LNCAP (cell line): ENCODE results near the gene TMEM221.

Experiments
- TF ChIP-seq, protein P1 (sequence below): fragments of 450-650 bp; IDR thresholded peaks from 2 replicates; pipeline ENCODE4 v1.5.1; 2017; ENCODE audit warnings: mild to moderate bottlenecking

TMEM221 gene

DNA sequence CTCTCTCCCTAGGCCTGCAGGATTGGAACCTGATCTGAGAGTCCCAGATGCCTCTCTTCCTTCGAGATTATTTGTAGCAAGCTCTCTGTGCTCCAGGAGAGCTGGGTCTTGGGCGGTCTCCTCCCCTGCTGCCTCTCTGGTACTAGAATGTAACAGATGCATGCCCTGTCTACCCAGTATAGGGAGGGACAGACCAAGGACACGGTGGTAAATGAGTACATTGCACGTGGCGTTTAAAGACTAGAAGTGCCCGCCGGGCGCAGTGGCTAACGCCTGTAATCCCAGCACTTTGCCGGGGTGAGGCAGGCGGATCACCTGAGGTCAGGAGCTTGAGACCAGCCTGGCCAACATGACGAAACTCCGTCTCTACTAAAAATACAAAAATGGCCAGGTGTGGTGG, 33.5 kb upstream of the TMEM221 start:
- TF ChIP-seq, protein P1, sequence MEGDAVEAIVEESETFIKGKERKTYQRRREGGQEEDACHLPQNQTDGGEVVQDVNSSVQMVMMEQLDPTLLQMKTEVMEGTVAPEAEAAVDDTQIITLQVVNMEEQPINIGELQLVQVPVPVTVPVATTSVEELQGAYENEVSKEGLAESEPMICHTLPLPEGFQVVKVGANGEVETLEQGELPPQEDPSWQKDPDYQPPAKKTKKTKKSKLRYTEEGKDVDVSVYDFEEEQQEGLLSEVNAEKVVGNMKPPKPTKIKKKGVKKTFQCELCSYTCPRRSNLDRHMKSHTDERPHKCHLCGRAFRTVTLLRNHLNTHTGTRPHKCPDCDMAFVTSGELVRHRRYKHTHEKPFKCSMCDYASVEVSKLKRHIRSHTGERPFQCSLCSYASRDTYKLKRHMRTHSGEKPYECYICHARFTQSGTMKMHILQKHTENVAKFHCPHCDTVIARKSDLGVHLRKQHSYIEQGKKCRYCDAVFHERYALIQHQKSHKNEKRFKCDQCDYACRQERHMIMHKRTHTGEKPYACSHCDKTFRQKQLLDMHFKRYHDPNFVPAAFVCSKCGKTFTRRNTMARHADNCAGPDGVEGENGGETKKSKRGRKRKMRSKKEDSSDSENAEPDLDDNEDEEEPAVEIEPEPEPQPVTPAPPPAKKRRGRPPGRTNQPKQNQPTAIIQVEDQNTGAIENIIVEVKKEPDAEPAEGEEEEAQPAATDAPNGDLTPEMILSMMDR, result no peak

DNA sequence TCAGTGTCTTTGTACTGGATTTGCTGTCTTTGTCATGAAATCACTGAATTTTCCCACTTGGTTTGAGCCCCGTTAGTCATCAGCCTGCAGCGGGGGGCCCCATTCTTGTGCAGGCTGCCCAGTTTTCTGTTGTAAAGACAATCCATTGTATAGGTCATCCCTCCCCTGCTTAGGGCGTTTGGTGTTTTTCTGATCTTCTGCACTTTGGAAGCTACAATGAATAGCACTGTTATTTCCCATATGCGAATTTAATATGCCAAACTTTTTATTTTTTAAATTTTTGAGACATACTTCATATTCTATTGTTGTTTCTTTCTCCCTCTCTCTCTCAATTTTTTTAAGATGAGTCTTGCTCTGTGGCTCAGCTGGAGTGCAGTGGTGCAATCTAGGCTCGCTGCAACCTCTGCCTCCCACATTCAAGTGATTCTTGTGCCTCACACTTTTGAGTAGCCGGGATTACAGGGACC, 30.9 kb upstream of the TMEM221 start:
- TF ChIP-seq, protein P1, result no peak

DNA sequence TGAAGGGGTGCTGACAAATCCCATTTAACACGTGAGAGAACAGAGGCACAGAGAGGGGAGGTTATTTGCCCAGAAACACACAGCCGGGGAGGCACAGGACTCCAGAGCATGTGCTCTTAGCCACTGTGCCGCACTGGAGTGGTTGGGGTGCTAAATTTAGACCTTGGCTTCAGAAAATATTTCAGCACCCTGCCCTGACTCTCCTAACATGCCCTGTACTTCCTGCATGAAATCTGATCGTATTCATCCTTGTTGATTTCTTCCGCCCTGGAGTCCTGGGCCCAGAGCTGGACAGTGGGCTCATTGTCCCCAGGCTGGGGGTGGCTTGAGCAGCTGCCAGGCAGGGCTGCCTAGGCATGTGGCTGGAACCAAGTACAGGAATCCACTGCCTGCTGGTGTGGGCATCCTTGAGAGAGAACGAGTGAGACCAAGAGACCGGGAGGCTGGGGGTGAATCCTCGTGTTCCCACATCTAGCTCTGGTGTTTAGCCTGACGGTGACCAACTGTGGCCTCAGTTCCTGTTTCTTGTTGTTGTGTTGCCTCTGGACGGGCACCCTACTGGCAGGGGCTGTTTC, 27.2 kb upstream of the TMEM221 start:
- TF ChIP-seq, protein P1, result no peak

DNA sequence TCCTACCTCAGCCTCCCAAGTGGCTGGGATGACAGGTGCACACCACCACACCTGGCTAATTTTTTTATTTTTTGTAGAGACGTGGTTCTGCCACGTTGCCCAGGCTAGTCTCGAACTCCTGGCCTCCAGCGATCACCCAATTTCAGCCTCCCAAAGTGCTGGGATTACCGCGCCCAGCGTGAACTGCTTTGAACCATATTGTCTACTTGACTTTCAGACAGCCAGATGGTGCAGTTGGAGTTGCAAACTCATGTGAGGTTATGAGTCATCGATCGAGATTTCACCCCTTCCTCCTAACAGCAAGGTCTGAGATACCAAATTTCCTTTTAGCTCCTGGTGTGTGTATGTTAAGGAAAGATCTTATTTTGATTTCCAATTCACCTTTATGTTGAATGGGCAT, 24.6 kb upstream of the TMEM221 start:
- TF ChIP-seq, protein P1, result no peak

DNA sequence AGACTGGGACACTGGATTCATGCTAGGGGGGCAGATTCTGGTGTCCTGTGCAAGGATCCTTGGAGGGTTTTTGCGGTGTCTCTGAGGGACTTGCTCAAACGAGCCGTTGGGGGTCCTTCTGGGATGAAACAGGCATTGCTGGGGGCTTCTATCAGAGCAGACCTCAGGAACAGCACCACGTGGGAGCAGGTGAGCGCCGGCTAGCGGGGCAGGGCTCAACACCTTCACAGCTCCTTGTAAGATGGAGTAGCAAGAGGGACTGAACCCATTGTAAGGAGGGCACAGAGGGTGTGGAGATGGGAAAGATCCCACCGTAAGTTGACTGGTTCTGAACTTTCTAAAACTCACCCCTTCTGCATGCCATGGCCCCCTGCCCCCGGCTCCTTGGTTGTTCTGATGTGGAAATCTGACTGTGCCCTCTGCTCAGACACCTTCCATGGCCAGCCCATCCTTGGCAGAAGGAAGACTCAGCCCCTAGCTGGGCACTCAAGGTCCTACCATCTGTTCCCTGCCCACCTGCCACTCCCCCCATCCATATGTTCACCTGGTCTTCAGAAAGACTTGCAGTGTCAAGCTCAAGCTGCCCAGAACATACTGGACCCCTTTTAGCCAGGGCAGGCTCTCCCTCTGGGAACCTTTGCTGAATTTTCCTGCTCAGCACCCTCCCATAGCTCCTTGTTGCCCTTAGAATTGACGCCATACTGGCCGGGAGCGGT, 23.1 kb upstream of the TMEM221 start:
- TF ChIP-seq, protein P1, result no peak

DNA sequence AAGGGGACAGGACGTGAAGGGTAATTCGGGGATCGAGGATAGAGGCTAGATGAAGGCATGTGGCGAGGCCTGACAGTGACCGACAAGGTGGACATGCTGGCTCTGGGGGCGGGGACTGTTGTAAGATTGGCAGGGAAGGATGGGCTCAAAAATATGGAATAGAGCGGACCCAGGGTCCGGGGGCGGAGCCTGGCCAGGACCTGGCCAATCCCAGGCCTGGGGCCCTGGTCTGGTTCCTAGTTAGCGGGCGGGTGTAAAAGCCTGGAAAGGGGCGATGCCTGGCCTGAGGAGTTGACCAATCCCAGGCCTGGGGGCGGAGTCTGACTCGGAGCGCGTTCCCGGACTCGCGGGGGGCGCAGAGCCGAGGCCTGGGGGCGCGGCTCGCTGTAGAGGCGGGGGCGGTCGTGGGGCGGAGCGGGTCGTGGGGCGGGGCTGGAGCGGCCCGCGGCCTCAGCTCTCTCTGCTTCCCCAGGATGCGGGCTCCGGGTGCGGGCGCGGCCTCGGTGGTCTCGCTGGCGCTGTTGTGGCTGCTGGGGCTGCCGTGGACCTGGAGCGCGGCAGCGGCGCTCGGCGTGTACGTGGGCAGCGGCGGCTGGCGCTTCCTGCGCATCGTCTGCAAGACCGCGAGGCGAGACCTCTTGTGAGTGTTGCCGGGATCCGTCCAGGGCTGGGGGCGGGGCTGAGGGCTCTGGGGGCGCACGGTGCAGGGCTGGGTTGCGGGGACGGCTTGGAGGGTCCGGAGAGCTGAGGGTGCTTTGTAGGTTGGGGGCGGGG, 21.8 kb upstream of the TMEM221 start, which contains the start of gene SLC27A1:
SLC27A1 (plus strand) TSS at position 457 of the 774 bp plus-strand sequence; CDS start at position 474, 17 bp downstream.
- TF ChIP-seq, protein P1, result no peak

DNA sequence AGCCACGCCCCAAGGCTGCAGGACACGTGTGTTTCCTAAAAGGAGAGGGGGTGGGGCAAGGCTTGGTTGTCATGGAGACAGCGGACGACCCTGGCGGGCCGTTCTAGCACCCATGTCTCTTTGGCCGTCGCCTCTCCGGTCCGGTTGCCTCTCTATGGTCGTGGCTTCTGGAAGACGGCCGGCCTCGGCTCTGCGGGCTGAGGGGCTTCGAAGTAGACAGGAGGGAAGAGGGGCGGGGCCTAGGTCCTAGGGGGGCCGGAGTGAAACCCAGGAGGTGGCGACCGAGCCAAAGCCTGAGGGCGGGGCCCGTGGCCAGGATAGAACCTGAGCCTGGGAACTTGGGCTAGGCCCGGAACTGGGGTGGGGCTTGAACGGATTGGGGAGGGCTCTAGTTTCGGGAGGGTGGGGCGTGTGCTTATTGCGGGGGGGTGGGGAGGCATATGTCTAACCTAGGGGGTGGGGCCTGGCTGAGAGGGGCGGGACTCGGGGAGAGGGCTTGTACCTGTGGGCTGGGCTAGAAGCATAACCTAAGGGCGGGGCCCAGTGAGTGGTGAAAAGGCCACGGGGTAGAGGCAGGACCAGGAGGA, 21.1 kb upstream of the TMEM221 start:
- TF ChIP-seq, protein P1, result no peak
